K562 (cell line): ENCODE data around the gene TOR1AIP1. TPM values are rescaled to one million over a fixed set of nuclear protein-coding genes. Genes with fewer than 3 reads are reported as not detected.

Source experiments
- ATAC-seq: fragments of 200-7000 bp; cut with Tn5 transposase; 3 replicates; pipeline ENCODE4 v1.9.1; 2020; ENCODE audit warnings: moderate library complexity
- BruUV-seq: library from RNA; stranded (reverse); fragments of 400-500 nt; replicated peaks from 2 replicates; lab custom pipeline; 2021; lab: Mats Ljungman, UMichigan
- CTCF ChIA-PET: fragments of 300-600 bp; formaldehyde crosslinking; extraction: SDS; loops from one replicate; lab custom pipeline; 2021; ENCODE audit warnings: low intra/inter-chr PET ratio; lab: Yijun Ruan, JAX
- POLR2A ChIA-PET: fragments of 300-600, 350-650 bp; sonication (Branson Sonifier 250); formaldehyde crosslinking; extraction: SDS; loops from one replicate; lab custom pipeline; 2021; ENCODE audit warnings: antibody characterized with exemption, inconsistent platforms; lab: Yijun Ruan, JAX
- DNase-seq, 4 experiments: peaks; one replicate each; pipeline versions ENCODE4 v3.0.0 to v3.0.0-alpha.2; 2011 to 2018; ENCODE audit warnings: low spot score in 3 of 4, mixed read lengths in 3 of 4; ENCODE audit errors: extremely low read depth in 1 of 4
- FAIRE-seq: peaks from 2 replicates; lab custom pipeline; 2011; peaks lifted over from hg19 to GRCh38; lab: Jason Lieb, UNC
- H2AFZ ChIP-seq: 2 replicates; pipeline ENCODE4 v1.6.0; 2011; ENCODE audit warnings: low read depth, low read length, control low read depth, inconsistent platforms
- H3K27ac ChIP-seq: fragments of 200-600 bp; 3 replicates; pipeline ENCODE4 v1.8.0; 2011; ENCODE audit warnings: low read depth, mild to moderate bottlenecking, control low read depth, inconsistent platforms, low read length, moderate library complexity, mixed read lengths; ENCODE audit errors: extremely low read depth
- H3K27me3 ChIP-seq, 2 experiments: fragments of 300-600 bp in 1 of 2; 2 replicates in 1 of 2; 3 replicates in 1 of 2; pipeline versions ENCODE4 v1.6.0 to v1.8.0; 2011; ENCODE audit warnings: inconsistent platforms in 2 of 2, low read length in 2 of 2, mild to moderate bottlenecking in 1 of 2, mixed read lengths in 1 of 2, moderate library complexity in 1 of 2; ENCODE audit not compliant: control insufficient read depth in 2 of 2, insufficient read depth in 2 of 2
- H3K36me3 ChIP-seq: fragments of 300-600 bp; 3 replicates; pipeline ENCODE4 v1.8.0; 2011; ENCODE audit warnings: mild to moderate bottlenecking, low read length, inconsistent platforms; ENCODE audit not compliant: control insufficient read depth, insufficient read depth
- H3K4me1 ChIP-seq, 2 experiments: fragments of 200-600 bp in 1 of 2; replicated peaks in 1 of 2; 2 replicates in 1 of 2; 3 replicates in 1 of 2; pipeline versions ENCODE4 v1.5.1 to v1.8.0; 2011; ENCODE audit warnings: inconsistent platforms in 2 of 2, low read length in 2 of 2, mild to moderate bottlenecking in 1 of 2, mixed read lengths in 1 of 2, moderate library complexity in 1 of 2; ENCODE audit not compliant: control insufficient read depth in 2 of 2, insufficient read depth in 2 of 2
- H3K4me2 ChIP-seq: 2 replicates; pipeline ENCODE4 v1.6.1; 2011; ENCODE audit warnings: low read length, control low read depth, inconsistent platforms, mixed read lengths; ENCODE audit not compliant: insufficient read depth
- H3K4me3 ChIP-seq: fragments of 200-600 bp; sonication (generic), shearing (Covaris generic); 2 replicates; pipeline ENCODE4 v1.5.1; 2016; ENCODE audit warnings: control low read depth, inconsistent platforms
- H3K79me2 ChIP-seq: fragments of 200-600 bp; 3 replicates; pipeline ENCODE4 v1.8.0; 2011; ENCODE audit warnings: low read length, inconsistent platforms; ENCODE audit not compliant: control insufficient read depth, insufficient read depth
- H3K9ac ChIP-seq, 2 experiments: 2 replicates each; pipeline versions ENCODE4 v1.6.0 to v1.6.1; 2011; ENCODE audit warnings: low read depth in 2 of 2, low read length in 2 of 2, control low read depth in 1 of 2, inconsistent platforms in 1 of 2, mild to moderate bottlenecking in 1 of 2, mixed read lengths in 1 of 2; ENCODE audit not compliant: insufficient read depth in 1 of 2
- H3K9me1 ChIP-seq: one replicate; pipeline ENCODE4 v1.6.0; 2011; ENCODE audit warnings: inconsistent platforms, mild to moderate bottlenecking, low read length, moderate library complexity; ENCODE audit not compliant: control insufficient read depth, insufficient read depth
- H3K9me3 ChIP-seq: replicated peaks from 2 replicates; pipeline ENCODE4 v1.5.1; 2011; ENCODE audit warnings: low read depth, low read length, inconsistent platforms; ENCODE audit not compliant: control insufficient read depth, insufficient read depth
- H4K20me1 ChIP-seq: replicated peaks from 2 replicates; pipeline ENCODE4 v1.6.1; 2011; ENCODE audit warnings: low read length, inconsistent platforms, mixed read lengths; ENCODE audit not compliant: control insufficient read depth, insufficient read depth
- ARNT ChIP-seq, 2 experiments: fragments of 450-650 bp; IDR thresholded peaks; 2 replicates each; pipeline ENCODE4 v1.6.1; 2016; ENCODE audit warnings: mild to moderate bottlenecking in 1 of 2
- CBX8 ChIP-seq: fragments of 200-600 bp; sonication (generic); IDR thresholded peaks from 2 replicates; pipeline ENCODE4 v1.6.1; 2012; ENCODE audit warnings: borderline replicate concordance, mixed run types, low read depth, mild to moderate bottlenecking, moderate library complexity, mixed read lengths, low read length, control low read depth, inconsistent platforms; ENCODE audit not compliant: poor library complexity, severe bottlenecking; ENCODE audit errors: extremely low read depth
- EP300 ChIP-seq: IDR thresholded peaks from 2 replicates; pipeline ENCODE4 v1.6.1; 2012; ENCODE audit warnings: low read length, improper control_type of control experiment
- FOXJ2 ChIP-seq: fragments of 200-800 bp; sonication (Bioruptor generic); IDR thresholded peaks from 2 replicates; pipeline ENCODE4 v1.6.1; 2016; ENCODE audit warnings: missing genetic modification characterization, missing compliant biosample characterization
- TCF3 ChIP-seq: sonication (generic); formaldehyde crosslinking; IDR thresholded peaks from 2 replicates; pipeline ENCODE4 v1.4.0; 2020; ENCODE audit warnings: mild to moderate bottlenecking, missing genetic modification reagents
- WGBS: fragments of 100-300 bp; shearing (Covaris generic); methylation state at CpG from one replicate; pipeline ENCODE4 v1.1.6; 2016; ENCODE audit warnings: low coverage, mixed read lengths; ENCODE audit not compliant: insufficient coverage; ENCODE audit errors: missing lambda C conversion rate; 5-methylcytosine and 5-hydroxymethylcytosine counted together
- in situ Hi-C: fragments of 300-500 bp; cut with MboI; formaldehyde crosslinking; loops from 4 replicates; pipeline ENCODE4 v1.15.0; 2018; ENCODE audit warnings: inconsistent platforms, mixed read lengths
- intact Hi-C: fragments of 100-400 bp; cut with micrococcal nuclease; formaldehyde crosslinking; loops from 2 replicates; pipeline ENCODE4 v1.14.2; 2022
- polyA plus RNA-seq, 8 experiments: library from polyadenylated mRNA; depleted of rRNA in 4 of 8; stranded (reverse) in 5 of 8; unstranded in 3 of 8; fragments of >200 nt; fragmentation: Nextera tagmentation in 2 of 8; fragmentation: Illumina TruSeq in 1 of 8; extraction: Ambion mirVana in 2 of 8; extraction: Trizol in 1 of 8; gene quantifications; 2 replicates each; pipeline versions ENCODE4 v1.2.1 to v1.2.3, GENCODE V29; 2011 to 2014; ENCODE audit warnings: inconsistent platforms in 1 of 8, missing spikeins in 1 of 8
- total RNA-seq, 7 experiments: library from RNA; depleted of rRNA in 6 of 7; stranded (reverse); fragments of >200 nt in 6 of 7; fragmentation: Illumina TruSeq in 2 of 7; extraction: Trizol in 2 of 7; gene quantifications; 2 replicates each; pipeline versions ENCODE4 v1.2.1 to v1.2.3, GENCODE V29; 2011 to 2021; ENCODE audit warnings: low replicate concordance in 1 of 7
- TF ChIP-seq, protein P1 (sequence below): fragments of 450-650 bp; IDR thresholded peaks from 2 replicates; pipeline ENCODE4 v1.6.1; 2016; ENCODE audit warnings: low read depth, mild to moderate bottlenecking, moderate library complexity

Gene TOR1AIP1
- total and polyA plus RNA-seq, 9 of the 15 experiments (the other 6 are each of a cell fraction or from before 2014, with no cell fraction given), result 18.1 to 46.9 (median 35.5) TPM

DNA sequence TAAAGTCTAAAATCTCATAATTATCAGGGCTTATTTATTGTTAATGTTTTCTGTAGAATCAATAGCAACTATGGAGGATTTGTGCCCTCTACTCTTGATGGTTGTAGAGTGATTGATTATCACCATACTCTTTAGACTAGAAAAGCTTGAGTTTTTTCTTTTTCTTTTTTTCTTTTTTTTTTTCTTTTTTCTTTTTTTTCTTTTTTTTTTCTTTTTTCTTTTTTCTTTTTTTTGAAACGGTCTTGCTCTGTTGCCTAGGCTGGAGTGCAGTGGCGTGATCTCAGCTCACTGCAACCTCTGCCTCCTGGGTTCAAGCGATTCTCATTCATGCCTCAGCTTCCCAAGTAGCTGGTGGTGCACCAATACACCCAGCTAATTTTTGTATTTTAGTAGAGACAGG lies 29.7 kb downstream of the TOR1AIP1 start:
- no peak for FAIRE-seq

More for the DNA sequence above, 29.7 kb downstream of the TOR1AIP1 start:
- Histone ChIP-seq H3K36me3 (peaks cover 62% of the 10 kb centered on the region; the same call in 2 of the 3 replicates), H3K9me1 (no peaks in the 10 kb centered on the region), H3K79me2 (no peaks in the 10 kb centered on the region), H3K9me3 (no peaks in the 10 kb centered on the region), H3K27me3 (no peaks in the 10 kb centered on the region), H3K27ac (no peak overlapping the region), H4K20me1 (no peaks in the 10 kb centered on the region), H2AFZ (no peak overlapping the region), H3K4me1 (no peaks in the 10 kb centered on the region), H3K4me3 (no peak overlapping the region), H3K4me2 (no peak overlapping the region), H3K9ac (no peak overlapping the region)
- in situ Hi-C loops (no loop called here), intact Hi-C loops (no loop called here)
- DNase-seq, result no peak
- no peak for TF ChIP-seq FOXJ2 (tag)
- TF ChIP-seq CBX8, result no peak
- no peak for TF ChIP-seq ARNT (IDR thresholded peaks at IDR 0.05)
- TF ChIP-seq EP300, result no peak
- TF ChIP-seq, protein P1, sequence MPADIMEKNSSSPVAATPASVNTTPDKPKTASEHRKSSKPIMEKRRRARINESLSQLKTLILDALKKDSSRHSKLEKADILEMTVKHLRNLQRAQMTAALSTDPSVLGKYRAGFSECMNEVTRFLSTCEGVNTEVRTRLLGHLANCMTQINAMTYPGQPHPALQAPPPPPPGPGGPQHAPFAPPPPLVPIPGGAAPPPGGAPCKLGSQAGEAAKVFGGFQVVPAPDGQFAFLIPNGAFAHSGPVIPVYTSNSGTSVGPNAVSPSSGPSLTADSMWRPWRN, result no peak
- TF ChIP-seq TCF3 (CRISPR knock-in tag), result no peak
- no peak for ATAC-seq
- POLR2A ChIA-PET, result interaction anchor here (1.3 to 3.9 kb wide), 5 partner anchors 11 to 30 kb away, joined by 3 to 19 read pairs (median 6); partner anchors contain the start of gene TOR1AIP1
- CTCF ChIA-PET, result no interaction called here
- 79% methylated on average over 3 of the region's 3 CpGs for WGBS
- no TSS peak for BruUV-seq
